HG03457 (cell line): ENCODE results near the gene GPR75.

Experiments used
- ATAC-seq: cut with Tn5 transposase; IDR thresholded peaks from one replicate; pipeline ENCODE4 v1.9.1; 2021; ENCODE audit warnings: moderate number of reproducible peaks; ENCODE audit not compliant: unreplicated experiment

GPR75 gene

GRCh38 chr2:53859206-53860181 lies at the start of gene GPR75:
Gene GPR75, minus strand, starts transcription at chr2:53859967. Its CDS starts 5,211 bp downstream, at chr2:53854756.
- ATAC-seq = no peak

DNA sequence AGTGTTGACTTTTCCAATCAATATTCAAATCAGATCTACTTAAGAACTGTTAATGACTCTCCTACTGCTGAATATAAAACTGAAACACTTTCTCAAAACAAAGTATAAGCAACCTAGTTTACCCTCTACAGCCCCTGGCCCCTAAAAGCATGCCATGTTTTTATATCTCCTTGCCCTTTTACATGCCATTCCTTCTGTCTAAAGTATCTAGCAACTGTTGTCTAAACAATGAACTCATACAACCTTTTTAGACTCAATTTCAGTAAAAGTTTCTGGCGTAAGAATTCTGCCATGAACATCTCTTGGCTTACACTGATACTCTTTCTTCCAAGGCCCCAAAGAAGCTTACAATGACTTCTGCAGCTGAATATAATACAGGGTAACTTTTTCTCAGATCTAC lies 47.8 kb upstream of the GPR75 start:
- ATAC-seq = no peak

GRCh38 chr2:53905396-53905795 lies 45.6 kb upstream of the GPR75 start:
- no peak for ATAC-seq

- no peak for ATAC-seq
Observed at GRCh38 chr2:53903011-53903410, 43.2 kb upstream of the GPR75 start.

- no peak for ATAC-seq
Observed at GRCh38 chr2:53901192-53901591, 41.4 kb upstream of the GPR75 start.

- ATAC-seq = no peak
Observed at GRCh38 chr2:53896864-53897263, 37.1 kb upstream of the GPR75 start.

GRCh38 chr2:53886406-53887280 lies 26.9 kb upstream of the GPR75 start:
- no peak for ATAC-seq

GRCh38 chr2:53884883-53885282 lies 25.1 kb upstream of the GPR75 start:
- ATAC-seq = no peak

- no peak for ATAC-seq
Observed at GRCh38 chr2:53881986-53882385, 22.2 kb upstream of the GPR75 start.

DNA sequence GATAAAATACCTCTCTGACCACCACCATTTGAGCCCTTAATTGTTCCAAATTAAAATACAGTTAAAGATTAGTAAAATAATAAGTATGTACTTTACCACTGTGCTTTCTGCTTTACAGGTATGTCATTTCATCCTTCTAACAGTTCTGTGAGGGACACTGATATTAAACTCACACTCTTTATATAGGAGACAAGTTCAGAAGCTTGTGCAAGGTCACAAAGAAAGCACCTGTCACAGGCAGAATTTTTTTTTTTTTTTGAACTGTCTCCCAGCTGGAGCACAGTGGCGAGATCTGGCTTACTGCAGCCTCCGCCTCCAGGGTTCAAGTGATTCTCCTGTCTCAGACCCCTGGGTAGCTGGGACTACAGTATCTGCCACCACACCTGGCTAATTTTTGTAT lies 21.6 kb upstream of the GPR75 start:
- no peak for ATAC-seq

GRCh38 chr2:53880756-53881155 lies 21.0 kb upstream of the GPR75 start:
- no peak for ATAC-seq

GRCh38 chr2:53877556-53877955 lies 17.8 kb upstream of the GPR75 start:
- no peak for ATAC-seq

- no peak for ATAC-seq
Observed at GRCh38 chr2:53877112-53877511, 17.3 kb upstream of the GPR75 start.

GRCh38 chr2:53874401-53874950 lies 14.7 kb upstream of the GPR75 start:
- no peak for ATAC-seq

DNA sequence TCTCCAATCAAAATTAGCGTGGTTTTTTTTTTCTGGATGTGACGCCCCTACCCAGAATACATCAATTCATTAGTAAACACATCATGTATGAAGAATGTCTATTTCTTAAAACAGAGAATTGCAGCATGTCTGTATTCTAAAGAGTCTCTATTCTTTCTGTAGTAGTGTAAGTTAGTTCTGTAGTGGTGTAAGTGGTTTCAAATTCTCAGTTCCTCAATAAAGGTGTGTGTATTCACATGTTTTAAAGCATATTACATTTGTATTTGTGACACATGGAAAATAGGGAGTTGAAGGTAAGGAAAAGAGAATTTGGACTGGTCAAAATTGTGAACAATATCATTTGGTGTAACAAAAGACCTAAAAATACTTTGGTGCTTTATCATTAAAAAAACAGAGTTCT lies 8.0 kb upstream of the GPR75 start:
- ATAC-seq = no peak

DNA sequence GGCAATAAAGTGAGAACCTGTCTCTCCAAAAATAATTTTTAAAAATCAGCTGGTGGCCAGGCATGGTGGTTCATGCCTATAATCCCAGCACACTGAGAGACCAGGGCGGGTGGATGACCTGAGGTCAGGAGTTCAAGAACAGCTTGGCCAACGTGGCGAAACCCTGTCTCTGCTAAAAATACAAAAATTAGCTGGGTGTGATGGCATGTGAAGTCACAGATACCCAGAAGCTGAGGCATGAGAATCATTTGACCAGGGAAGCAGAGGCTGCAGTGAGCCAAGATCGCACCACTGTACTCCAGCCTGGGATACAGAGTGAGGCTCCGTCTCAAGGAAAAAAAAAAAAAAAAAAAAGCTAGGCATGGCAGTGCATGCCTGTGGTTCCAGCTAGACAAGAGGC lies 7.4 kb upstream of the GPR75 start:
- no peak for ATAC-seq

GRCh38 chr2:53865962-53866361 lies 6.2 kb upstream of the GPR75 start:
- no peak for ATAC-seq

GRCh38 chr2:53865264-53865663 lies 5.5 kb upstream of the GPR75 start:
- no peak for ATAC-seq

DNA sequence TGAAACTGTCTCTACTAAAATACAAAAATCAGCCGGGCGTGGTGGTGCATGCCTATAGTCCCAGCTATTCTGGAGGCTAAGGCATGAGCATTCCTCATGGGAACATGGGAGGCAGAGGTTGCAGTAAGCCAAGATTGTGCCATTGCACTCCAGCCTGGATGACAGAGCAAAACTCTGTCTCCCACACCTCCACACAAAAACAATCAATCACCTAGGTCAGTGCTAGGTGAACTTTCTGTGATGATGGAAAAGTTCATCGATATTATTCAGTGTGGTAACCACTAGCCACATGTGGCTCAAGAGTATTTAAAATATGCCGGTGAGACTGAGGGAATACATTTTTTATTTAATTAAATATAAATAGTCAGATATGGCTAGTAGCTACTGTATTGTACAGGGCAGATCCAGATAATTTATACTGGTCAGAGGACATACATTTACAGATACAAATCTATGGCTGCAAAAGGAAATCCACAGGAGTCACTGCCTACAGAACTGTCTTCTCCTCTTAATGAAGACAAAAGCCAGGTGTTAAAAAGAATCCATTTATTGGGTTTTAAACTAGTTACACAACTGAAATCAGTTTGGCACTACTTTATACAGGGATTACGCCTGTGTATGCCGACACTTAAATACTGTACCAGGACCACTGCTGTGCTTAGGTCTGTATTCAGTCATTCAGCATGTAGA lies 3.9 kb upstream of the GPR75 start:
- ATAC-seq = no peak

- ATAC-seq = no peak
Observed at GRCh38 chr2:53861824-53862223, 2.1 kb upstream of the GPR75 start.

- ATAC-seq = no peak
Observed at GRCh38 chr2:53856272-53856671, 3.5 kb downstream of the GPR75 start.
